Left colon (tissue), 2 donors: ENCODE results near the gene PUS1. TPM values are rescaled to one million over a fixed set of nuclear protein-coding genes. Genes with fewer than 3 reads are reported as not detected.

ENCODE experiments used
- ATAC-seq: fragments of 200-7000 bp; cut with Tn5 transposase; one replicate; pipeline ENCODE4 v1.9.1; 2020; ENCODE audit warnings: mild to moderate bottlenecking, moderate library complexity
- DNase-seq, 2 donors: peaks; one replicate each; pipeline ENCODE4 v3.0.0-alpha.2; 2020
- intact Hi-C, 2 donors: fragments of 100-400 bp; cut with DNase I in 1 of 2; cut with micrococcal nuclease in 1 of 2; formaldehyde crosslinking; loops; one replicate each; pipeline versions ENCODE4 v1.11.2 to v1.14.0; 2022; cut with DNase I, micrococcal nuclease
- total RNA-seq, 2 donors: library from RNA; stranded (reverse); fragmentation: NEBNext Ultra II Directional; extraction: Animal tissue kit (Norgen Biotek cat#: 25700); gene quantifications; one replicate each; pipeline ENCODE4 v1.2.1, GENCODE V29; 2021
- donor health status: DM: no; HTN: no; CAD: no.
- donor health status: DM: yes; HTN: yes; CAD: no.

Gene PUS1
- total RNA-seq, 2 donors from 2014 or later, result 19.7 to 31.8 TPM

DNA sequence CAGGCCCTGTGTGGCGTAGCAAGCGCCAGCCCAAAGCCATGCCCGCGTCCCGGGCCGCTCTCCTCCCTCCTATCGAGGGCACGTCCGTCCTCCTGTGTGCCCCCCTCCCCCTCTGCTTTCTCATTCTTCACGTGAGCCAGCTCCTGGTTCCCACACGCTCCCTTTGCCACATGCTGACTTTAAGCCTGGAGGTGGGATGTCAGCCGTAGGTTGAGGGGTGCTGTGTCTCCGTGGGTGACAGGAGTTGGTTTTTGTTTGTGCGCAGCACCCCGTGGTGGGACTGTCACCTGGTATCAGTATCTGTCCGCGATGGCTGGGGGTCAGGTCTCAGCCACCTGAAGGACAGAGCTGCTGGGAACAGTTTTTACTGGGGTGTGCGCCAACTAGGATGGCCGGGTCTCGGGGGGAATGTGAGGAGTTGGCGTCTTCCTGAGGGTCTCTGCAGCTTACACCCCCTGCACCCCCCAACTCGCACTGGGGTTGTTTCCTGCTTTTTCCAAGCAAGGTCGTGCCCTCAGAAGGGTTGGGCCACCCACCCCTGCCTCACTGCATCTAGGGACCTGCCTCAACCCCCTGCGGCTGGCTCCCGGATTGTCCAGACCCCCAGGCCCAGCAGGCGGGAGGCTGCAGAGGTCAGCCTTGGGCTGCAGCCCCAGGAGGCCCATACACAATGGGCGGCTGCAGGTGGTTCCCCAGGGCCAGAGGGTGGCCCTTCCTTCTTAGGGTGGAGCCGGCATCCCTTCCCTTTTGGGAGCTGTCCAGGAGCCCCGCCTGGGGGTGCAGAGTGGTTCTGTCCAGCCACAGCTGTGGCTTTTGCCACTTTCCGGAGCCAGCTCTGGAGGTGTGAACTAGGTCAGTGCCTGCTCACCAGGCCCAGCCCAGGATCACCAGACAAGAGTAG lies 27.4 kb upstream of the PUS1 start:
- peak in 1 of 2 donors; percentile 46 for DNase-seq
- intact Hi-C loops, result no loop called here
- peak; percentile 75 for ATAC-seq

DNA sequence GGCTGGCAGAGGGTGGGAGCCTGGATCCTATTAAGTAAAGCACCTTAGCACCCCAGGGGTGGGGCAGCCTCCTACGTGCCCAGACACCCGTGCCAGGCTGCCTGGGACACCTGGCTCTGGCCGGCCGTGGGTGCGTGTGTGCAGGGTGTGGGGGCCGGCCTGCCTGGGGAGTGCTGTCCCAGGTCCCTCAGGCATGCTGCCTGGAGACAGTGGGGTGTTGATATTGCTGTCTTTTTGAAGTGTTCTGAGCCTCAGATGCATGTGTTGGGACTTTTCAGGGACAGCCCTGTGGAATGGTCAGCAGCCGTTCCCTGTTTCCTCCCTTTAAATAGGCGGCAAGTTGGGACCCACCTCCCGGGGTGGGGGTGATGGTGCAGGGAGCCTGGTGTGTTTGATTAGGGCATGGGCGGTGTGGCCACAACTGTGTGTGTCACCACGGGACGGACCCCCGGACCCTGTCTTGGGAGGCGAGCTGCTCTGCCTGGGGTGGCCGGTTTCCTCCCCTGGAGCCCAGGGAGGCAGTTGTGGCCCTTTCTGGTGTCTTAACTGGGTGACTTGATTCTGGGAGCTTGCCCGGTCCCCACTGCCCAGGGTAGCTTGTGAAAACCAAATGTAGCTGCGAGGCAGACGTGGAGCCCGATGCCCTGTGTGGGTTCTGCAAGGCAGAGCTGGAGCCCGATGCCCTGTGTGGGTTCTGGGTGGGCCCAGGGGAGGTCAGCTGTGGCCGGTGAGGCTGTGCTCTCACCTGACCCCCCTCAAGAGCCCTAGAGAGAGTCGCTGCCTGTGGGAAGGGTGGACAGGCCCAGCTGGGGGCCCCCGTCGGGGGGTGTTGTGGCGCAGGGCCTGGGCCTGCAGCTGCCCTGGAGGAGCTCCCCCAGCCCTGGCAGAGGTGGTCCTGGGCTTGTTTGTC lies 26.5 kb upstream of the PUS1 start:
- intact Hi-C loops, result no loop called here
- DNase-seq (no peak), ATAC-seq (no peak)

DNA sequence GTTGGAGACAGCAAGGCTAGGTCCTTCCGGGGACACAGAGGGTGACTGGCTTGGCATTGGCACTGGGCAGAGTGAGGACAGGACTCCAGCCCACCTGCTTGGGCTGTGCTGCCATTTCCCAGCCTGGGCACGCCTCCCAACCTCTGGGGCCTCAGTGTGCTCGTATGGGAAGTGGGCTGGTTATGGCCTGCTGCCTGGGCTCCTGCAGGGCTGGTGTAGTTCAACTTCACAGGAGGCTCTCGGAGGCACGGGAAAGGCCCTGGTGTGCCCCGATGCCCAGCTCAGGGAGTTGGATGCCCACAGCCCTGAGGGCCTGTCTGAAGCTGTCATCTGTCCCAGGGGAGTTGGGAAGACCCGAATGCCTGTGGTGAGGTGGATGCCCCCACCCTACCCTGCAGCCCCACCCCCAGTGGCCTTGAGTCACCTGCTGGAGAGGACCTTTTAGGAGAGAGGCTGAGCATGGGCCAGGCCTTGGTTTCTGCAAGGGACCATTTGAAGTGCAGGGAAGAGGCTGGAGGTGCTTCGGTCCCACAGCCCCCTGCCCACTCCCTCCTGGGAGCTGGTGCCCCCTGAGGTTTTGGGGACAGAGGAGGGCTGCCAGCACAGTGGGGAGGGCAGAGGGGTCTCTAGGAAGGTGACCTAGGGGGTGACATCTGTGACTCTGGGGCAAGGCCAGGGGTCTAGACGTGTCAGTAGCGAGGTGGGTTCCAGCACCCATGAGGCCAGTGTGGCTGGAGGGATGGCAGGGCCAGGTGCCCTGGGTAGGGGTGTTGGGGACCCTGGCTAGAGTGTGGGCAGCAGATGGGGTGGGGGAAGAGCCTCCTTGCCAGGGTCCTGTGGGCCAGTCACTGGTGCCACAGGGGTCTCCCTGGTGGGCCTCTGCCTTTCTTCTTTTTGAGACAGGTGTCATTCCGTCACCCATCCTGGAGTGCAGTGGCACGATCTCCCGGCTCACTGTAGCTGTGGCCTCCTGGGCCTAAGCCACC lies 25.5 kb upstream of the PUS1 start:
- DNase-seq (no peak), ATAC-seq (no peak)
- intact Hi-C loops, result no loop called here

DNA sequence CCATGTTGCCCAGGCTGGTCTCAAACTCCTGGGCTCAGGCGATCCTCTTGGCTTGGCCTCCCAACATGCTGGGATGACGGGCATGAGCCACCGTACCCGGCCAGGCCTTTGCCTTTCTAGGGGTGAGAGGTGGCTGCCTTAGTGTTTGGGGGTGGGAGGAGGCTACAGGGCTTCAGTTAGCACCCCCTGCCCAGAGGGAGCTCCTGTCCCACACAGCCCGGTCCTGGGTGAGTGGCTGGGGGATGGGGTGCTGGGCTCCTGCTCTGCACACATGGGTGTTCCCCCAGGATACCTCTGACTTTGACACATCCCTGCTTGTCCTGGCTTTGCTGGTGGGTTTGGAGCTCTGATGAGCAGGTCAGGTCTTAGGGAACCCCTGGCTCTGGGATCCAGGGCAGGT lies 24.7 kb upstream of the PUS1 start:
- intact Hi-C loops, result no loop called here
- ATAC-seq, result no peak
- DNase-seq, result no peak

DNA sequence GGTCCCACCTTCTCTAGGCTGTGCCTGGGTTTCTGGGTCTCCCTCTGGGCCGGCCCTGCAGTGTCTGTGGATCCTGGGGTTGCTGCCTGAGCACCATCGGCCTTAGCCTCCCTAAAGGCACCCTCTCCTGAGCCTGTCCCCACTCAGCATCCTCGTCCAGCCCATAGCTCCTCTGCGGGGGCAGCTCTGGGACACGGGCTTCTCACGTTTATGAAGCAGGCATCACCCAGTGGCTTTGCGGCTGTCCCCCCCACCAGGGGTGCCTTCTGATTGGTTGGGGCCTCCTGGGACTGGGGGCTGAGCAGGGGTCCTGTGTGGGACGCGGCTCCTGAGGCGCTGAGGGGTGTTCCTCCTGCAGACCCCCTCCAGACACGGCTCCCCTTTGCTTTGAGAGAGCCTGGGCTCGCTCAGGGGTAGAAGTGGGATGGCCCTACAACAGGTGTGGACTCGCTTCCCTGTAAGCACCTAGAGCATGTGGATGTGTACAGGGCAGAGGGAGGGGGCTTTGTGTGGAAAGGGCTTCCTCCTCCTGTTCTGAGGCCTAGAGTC lies 23.9 kb upstream of the PUS1 start:
- DNase-seq (no peak), ATAC-seq (no peak)
- intact Hi-C loops, result no loop called here

DNA sequence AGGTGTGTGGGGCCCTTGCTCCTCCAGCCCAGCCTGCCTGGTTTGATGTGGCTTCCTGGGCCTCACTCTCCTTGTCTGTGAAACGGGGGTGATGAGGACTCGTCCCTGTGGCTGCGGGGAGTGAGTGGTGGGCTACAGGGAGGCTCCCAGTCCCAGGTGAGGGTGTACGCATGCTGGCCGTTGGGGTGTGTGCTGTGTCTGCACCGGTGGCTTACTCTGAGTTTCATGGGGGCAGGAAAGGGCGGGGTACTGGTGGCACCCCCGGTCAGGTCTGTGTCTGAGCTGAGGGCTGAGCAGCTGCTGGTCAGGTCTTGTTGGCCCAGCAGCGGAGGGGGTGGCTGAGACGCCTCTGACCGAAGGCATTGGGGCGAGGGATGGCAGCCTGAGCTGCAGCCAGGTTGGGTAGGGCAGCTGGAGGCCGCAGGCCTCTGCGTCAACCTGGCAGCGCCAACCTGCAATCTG lies 23.4 kb upstream of the PUS1 start:
- no peak for DNase-seq
- intact Hi-C loops, result no loop called here
- ATAC-seq, result no peak

DNA sequence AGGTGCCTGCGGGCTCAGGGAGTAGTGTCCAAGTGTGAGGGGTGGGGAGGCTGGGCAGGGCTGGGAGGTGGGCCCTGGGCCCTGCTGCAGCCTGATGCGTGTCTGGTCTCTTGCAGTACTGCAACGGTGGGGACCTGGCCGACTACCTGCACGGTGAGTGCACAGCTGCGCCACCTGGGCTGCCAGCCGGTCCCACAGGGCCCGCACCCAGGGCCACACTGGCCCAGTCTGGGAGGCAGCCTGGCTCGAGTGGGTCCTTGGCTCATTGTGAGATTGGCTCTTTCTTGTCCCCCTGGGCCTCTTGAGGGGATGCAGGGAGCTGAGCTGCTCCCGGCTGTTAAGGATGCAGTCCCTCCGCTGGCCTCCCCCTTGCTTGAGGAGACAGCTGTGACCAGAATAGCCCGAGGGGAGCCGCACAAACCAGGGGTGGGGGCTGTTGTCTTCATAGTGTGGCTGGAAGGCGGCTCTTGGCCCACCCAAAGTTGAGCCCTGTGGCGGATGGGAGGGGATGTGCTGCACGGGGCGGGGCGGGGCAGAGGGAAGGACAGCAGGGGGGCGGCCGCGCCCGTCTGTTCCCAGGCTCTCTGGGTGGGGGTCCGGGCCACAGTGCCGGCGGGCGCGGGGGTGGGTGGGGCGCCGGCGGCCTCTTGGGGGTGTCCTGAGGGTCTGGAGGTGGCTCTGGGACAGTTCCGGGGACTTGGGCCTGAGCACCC lies 21.5 kb upstream of the PUS1 start:
- no peak for ATAC-seq
- no peak for DNase-seq
- intact Hi-C loops, result no loop called here

DNA sequence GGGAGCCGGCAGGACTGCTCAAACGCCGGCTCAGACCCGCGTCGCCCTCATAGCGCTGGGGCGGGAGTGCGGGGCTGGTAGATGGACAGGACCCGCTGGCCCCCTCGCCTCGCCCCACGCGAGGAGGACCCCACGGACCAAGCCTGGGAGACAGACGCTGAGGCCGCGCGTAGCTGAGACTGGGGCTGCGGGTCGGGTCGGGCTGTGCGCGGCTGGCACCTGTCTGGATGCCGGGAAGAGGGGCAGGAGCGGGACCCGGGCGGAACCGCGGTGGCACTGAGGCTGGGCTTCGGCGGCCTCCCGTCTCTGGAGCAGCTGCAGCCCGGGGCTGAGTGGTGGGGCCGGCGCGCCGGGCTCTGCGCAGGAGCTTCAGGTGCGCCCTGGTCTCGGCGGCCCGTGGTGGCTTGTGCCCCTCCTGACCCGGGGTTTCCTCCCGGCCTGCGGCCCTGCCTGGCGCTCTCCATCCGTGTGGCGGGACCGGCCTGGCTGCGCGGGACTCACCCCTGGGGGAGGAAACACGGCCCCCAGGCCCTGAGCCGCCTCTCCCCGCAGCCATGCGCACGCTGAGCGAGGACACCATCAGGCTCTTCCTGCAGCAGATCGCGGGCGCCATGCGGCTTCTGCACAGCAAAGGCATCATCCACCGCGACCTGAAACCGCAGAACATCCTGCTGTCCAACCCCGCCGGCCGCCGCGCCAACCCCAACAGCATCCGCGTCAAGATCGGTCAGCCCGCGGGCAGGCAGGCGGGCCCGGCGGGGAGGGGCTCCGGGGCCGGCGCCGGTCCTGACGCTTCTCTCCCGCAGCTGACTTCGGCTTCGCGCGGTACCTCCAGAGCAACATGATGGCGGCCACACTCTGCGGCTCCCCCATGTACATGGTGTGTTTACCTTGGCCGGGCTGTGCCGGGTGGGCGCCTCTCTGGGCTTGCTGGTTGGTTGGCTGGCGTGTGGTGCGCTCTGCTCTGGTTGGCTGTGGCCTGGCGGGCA lies 20.7 kb upstream of the PUS1 start:
- intact Hi-C loops, result no loop called here
- ATAC-seq, result no peak

DNA sequence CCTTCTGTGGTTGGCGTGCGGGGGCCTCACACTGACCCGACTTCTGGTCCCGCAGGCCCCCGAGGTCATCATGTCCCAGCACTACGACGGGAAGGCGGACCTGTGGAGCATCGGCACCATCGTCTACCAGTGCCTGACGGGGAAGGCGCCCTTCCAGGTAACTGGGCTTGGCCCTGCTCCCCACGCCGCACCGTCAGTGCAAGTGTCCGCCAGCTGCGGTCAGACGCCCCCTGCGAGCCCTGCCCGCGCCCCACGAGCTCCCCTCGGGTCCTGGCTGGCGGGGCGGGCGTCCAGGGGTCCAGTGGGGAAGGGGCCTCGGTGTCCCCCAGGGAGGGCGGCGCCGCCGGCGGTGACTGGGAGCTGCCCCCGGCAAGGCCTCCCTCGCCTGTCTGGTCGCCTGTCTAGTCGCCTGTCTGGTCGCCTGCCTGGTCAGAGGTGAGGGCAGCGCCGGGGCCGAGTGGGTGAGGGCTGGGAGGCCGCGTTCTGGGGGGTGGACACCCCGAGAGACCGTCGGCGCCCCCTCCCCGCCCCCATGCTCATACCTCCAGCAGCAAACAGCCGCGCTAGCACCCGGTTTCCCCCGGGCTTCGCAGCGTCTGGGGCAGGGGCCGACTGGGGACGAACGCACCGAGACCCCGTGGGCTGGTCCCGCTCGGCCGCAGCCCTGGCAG lies 19.9 kb upstream of the PUS1 start:
- ATAC-seq (no peak), DNase-seq (no peak)
- intact Hi-C loops, result no loop called here

More for the DNA sequence above, 20.7 kb upstream of the PUS1 start:
- no peak for DNase-seq

DNA sequence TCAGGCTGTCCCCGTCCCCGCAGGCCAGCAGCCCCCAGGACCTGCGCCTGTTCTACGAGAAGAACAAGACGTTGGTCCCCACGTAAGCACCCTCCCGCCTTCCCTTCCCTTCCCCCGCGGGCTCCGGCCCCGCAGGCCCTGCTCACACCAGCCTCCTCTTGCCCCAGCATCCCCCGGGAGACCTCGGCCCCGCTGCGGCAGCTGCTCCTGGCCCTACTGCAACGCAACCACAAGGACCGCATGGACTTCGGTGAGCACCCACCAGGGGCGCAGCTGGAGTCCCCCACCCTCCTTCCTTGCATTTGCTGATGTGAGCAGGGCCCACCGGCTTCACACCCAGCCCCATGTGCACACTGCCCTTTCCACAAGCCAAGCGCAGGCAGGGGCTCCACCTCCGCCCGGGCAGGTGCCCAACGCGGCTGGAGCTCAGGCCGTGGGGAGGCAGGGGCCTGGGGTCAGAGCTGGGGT lies 19.3 kb upstream of the PUS1 start:
- intact Hi-C loops, result no loop called here
- DNase-seq (no peak), ATAC-seq (no peak)

DNA sequence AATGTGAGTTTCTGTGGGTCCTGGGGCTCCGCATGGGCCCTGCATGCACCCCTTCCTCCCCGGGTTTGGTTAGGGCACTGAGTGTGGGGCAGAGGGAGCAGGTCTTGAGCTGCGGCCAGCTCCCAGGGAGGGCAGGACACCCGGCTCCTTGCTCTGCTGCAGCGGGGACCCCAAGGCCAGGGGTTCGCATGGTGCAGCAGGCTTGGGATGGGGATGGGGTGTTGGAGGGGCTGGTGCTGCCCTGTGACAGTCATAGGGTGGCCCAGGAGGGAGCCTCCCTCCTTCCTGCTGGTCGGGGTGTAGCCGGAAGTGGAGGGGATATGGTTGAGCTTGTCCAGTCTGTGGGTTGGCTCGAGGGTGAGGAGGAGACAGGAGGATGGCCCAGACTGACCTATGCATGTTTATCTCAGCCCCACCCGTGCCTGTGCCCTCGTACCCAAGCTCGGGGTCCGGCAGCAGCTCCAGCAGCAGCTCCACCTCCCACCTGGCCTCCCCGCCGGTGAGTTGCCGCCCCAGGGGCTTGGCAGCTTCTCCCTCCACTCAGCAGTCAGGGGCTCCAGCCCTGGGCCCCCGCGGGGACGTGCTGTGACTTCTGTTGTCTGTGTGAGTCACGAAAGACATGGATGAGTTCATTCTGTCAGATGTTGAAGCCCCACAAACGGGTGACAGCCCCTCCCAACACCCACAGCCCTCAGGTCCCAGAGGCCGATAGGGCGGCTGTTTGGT lies 18.6 kb upstream of the PUS1 start:
- DNase-seq (no peak), ATAC-seq (no peak)
- intact Hi-C loops, result no loop called here

DNA sequence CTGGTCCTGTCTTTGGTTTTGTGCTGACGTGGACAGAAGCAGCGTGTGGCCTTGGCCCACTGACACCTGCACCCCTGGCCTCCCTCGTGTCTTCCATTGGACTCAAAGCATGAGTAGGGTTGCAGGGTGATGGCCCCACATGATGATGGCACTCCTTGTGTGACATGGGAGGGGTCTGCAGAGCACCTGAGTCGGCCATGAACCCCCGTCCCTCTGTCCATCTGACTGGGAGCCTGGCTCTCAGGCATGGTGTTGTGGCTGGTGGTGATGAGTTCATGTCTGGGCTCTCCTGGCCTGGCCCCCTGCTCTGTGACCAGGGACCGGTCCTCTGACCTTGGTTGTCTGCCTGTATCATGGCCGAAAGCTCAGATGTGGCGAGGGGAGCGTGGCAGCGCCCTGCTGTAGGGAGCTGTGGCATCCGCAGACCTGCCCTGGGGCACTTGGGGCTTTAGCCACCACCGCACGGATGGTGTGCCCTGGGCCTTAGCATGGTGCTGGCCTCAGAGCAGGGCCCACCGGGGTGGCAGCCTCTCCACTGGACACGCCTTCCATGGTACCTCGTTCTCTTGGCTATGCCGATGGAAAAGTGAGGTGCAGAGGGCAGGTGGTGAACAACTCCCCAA lies 17.9 kb upstream of the PUS1 start:
- DNase-seq (no peak), ATAC-seq (no peak)
- intact Hi-C loops, result no loop called here

DNA sequence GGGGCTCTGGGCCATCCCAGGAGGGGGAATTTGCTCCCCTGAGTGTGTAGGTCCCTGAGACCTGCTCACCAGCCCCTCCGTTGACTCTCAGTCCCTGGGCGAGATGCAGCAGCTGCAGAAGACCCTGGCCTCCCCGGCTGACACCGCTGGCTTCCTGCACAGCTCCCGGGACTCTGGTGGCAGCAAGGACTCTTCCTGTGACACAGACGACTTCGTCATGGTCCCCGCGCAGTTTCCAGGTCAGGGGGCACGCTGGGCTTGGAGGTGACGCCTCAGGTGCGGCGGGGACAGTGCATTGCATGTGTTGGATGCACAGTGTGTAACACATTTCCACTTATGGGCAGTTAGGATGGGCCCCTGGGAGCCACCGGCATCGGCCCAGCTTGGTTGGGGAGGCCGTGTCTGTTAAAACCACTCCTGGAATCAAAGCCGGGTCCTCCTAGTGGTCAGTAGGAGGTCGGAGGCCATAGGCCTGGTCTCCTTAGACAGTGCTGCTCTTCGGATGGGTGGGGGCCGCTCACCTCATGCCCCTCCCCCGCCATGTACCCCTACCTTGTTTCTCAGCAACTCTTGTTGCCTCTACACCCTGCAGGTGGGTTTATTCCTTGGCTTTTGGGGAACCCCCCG lies 17.1 kb upstream of the PUS1 start:
- intact Hi-C loops, result no loop called here
- DNase-seq (no peak), ATAC-seq (no peak)

DNA sequence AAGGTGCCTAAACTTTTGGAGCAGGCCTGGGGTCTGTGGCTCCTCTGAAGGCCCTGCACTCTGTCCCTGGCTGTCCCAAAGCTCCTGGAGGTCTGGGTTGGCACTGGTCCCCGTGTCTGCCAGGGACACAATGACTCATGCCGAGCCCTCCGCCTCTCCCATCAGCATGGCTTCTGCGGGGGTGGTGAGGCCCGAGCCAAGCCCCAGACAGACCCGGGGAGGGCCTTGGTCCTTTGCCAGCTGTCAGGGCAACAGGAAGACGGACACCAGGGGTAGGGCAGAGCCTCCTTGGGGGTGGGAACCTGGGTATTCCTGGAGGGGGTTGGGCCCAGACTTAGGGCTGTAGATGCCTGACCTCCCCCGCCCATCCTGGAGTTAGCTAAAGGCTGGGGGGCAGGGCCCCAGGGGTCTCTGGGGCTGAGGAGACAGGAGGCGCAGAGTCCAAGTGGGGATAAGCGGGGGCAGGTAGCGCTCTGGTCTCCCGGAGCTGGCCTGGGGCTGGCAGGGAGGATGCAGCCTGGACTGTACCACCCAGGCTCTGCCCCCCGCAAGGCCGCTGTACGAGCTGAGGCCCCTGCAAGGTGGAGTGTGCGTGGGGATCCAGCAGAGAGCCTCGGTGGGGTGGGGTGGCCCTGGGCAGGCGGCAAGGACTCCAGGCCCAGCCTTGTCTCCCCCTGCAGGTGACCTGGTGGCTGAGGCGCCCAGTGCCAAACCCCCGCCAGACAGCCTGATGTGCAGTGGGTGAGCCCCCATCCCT lies 16.4 kb upstream of the PUS1 start:
- intact Hi-C loops, result no loop called here
- DNase-seq, result peak; percentile 45 to 63
- peak; percentile 24 for ATAC-seq
